MM.1S (cell line): ENCODE measurements around the gene CBFA2T2.
"Not testable (repeated sequence)": the region's sequence is repeated elsewhere in the genome, so short reads cannot be mapped to it uniquely, and the experiment has no call there.

Source experiments
- DNase-seq: peaks from one replicate; pipeline ENCODE4 v3.0.0-alpha.2; 2015
- H2AFZ ChIP-seq: fragments of 300-600 bp; sonication (generic); 2 replicates; pipeline ENCODE4 v1.6.0; 2016; ENCODE audit warnings: antibody characterized with exemption, low read length
- H3F3A ChIP-seq: fragments of 300-600 bp; sonication (generic); 2 replicates; pipeline ENCODE4 v1.6.1; 2016; ENCODE audit warnings: mild to moderate bottlenecking, antibody characterized with exemption, low read length, moderate library complexity, mixed read lengths; ENCODE audit not compliant: insufficient read depth
- H3K27ac ChIP-seq: fragments of 300-600 bp; sonication (generic); 2 replicates; pipeline ENCODE4 v1.5.1; 2016; ENCODE audit warnings: mild to moderate bottlenecking, low read length
- H3K27me3 ChIP-seq: fragments of 300-600 bp; sonication (generic); replicated peaks from 2 replicates; pipeline ENCODE4 v1.6.0; 2016; ENCODE audit warnings: low read length; ENCODE audit not compliant: insufficient read depth
- H3K36me3 ChIP-seq: fragments of 300-600 bp; sonication (generic); replicated peaks from 2 replicates; pipeline ENCODE4 v1.6.1; 2016; ENCODE audit warnings: mild to moderate bottlenecking, low read length, mixed read lengths; ENCODE audit not compliant: insufficient read depth
- H3K4me1 ChIP-seq: fragments of 300-600 bp; sonication (generic); 2 replicates; pipeline ENCODE4 v1.6.1; 2016; ENCODE audit warnings: low read length, mixed read lengths
- H3K4me2 ChIP-seq: fragments of 300-600 bp; sonication (generic); 2 replicates; pipeline ENCODE4 v1.6.0; 2016; ENCODE audit warnings: low read depth, low read length
- H3K4me3 ChIP-seq: fragments of 300-600 bp; sonication (generic); 2 replicates; pipeline ENCODE4 v1.5.1; 2016; ENCODE audit warnings: low read length, mixed read lengths
- H3K79me2 ChIP-seq: fragments of 300-600 bp; sonication (generic); 2 replicates; pipeline ENCODE4 v1.6.1; 2016; ENCODE audit warnings: mixed run types, low read length, mixed read lengths
- H3K9ac ChIP-seq: fragments of 300-600 bp; sonication (generic); 2 replicates; pipeline ENCODE4 v1.6.1; 2016; ENCODE audit warnings: low read length, mixed read lengths
- H3K9me2 ChIP-seq: fragments of 300-600 bp; sonication (generic); replicated peaks from 2 replicates; pipeline ENCODE4 v1.6.1; 2016; ENCODE audit warnings: mild to moderate bottlenecking, low read length, mixed read lengths; ENCODE audit not compliant: insufficient read depth
- H3K9me3 ChIP-seq: fragments of 300-600 bp; sonication (generic); replicated peaks from 2 replicates; pipeline ENCODE4 v1.6.1; 2016; ENCODE audit warnings: mild to moderate bottlenecking, low read length, mixed read lengths; ENCODE audit not compliant: insufficient read depth
- H4K20me1 ChIP-seq: fragments of 300-600 bp; sonication (generic); 2 replicates; pipeline ENCODE4 v1.6.1; 2016; ENCODE audit warnings: mild to moderate bottlenecking, low read length, moderate library complexity, mixed read lengths; ENCODE audit not compliant: insufficient read depth
- CTCF ChIP-seq: fragments of 300-600 bp; sonication (generic); IDR thresholded peaks from 2 replicates; pipeline ENCODE4 v1.5.1; 2016; ENCODE audit warnings: antibody characterized with exemption, low read length, mixed read lengths
- EZH2 ChIP-seq: fragments of 300-600 bp; sonication (generic); optimal IDR thresholded peaks from 2 replicates; pipeline ENCODE3; 2017; ENCODE audit warnings: low read depth, mild to moderate bottlenecking, antibody characterized with exemption, low read length, mixed read lengths
- EZH2phosphoT487 ChIP-seq: fragments of 300-600 bp; sonication (generic); IDR thresholded peaks from 2 replicates; pipeline ENCODE4 v1.6.1; 2018; ENCODE audit warnings: antibody characterized with exemption, low read length

The CBFA2T2 gene

GRCh38 chr20:33506576-33506975 lies 16.7 kb downstream of the CBFA2T2 start:
- no peaks in the 10 kb centered on the region for H3K4me1 ChIP-seq
- no peak overlapping the region for H2AFZ ChIP-seq
- H3K4me2 ChIP-seq = no peak overlapping the region
- no peaks in the 10 kb centered on the region for H3K36me3 ChIP-seq
- H3K9me3 ChIP-seq = no peaks in the 10 kb centered on the region
- H4K20me1 ChIP-seq = no peaks in the 10 kb centered on the region
- DNase-seq = no peak
- peaks cover 37% of the 10 kb centered on the region for H3K79me2 ChIP-seq
- H3K27ac ChIP-seq = no peak overlapping the region
- no peak for TF ChIP-seq EZH2phosphoT487
- TF ChIP-seq CTCF = no peak
- TF ChIP-seq EZH2 = no peak
- no peak overlapping the region for H3K4me3 ChIP-seq
- no peaks in the 10 kb centered on the region for H3K27me3 ChIP-seq
- no peaks in the 10 kb centered on the region for H3F3A ChIP-seq
- no peaks in the 10 kb centered on the region for H3K9me2 ChIP-seq
- no peak overlapping the region for H3K9ac ChIP-seq

GRCh38 chr20:33507461-33507860 lies 17.6 kb downstream of the CBFA2T2 start:
- H3K4me2 ChIP-seq = no peak overlapping the region
- no peaks in the 10 kb centered on the region for H4K20me1 ChIP-seq
- no peaks in the 10 kb centered on the region for H3K9me2 ChIP-seq
- H3K79me2 ChIP-seq = peaks cover 40% of the 10 kb centered on the region
- no peak overlapping the region for H3K9ac ChIP-seq
- H3K4me3 ChIP-seq = no peak overlapping the region
- H3K36me3 ChIP-seq = no peaks in the 10 kb centered on the region
- H3F3A ChIP-seq = no peaks in the 10 kb centered on the region
- no peaks in the 10 kb centered on the region for H3K4me1 ChIP-seq
- TF ChIP-seq EZH2phosphoT487 (no peak), EZH2 (no peak), CTCF (no peak)
- no peak for DNase-seq
- no peaks in the 10 kb centered on the region for H3K9me3 ChIP-seq
- no peaks in the 10 kb centered on the region for H3K27me3 ChIP-seq
- H3K27ac ChIP-seq = no peak overlapping the region
- no peak overlapping the region for H2AFZ ChIP-seq

- H3K27me3 ChIP-seq, H3K27ac ChIP-seq, H3K4me2 ChIP-seq, H3F3A ChIP-seq, H2AFZ ChIP-seq, DNase-seq, H3K4me3 ChIP-seq, H4K20me1 ChIP-seq, H3K9me3 ChIP-seq, H3K36me3 ChIP-seq, H3K9ac ChIP-seq, H3K4me1 ChIP-seq, H3K9me2 ChIP-seq: not testable (repeated sequence)
- H3K79me2 ChIP-seq = peaks cover 43% of the 10 kb centered on the region
Measured at GRCh38 chr20:33508015-33508414, 18.1 kb downstream of the CBFA2T2 start.

- not testable (repeated sequence) for H3K4me3 ChIP-seq, H3K4me1 ChIP-seq, H3K36me3 ChIP-seq, H3F3A ChIP-seq, H2AFZ ChIP-seq, DNase-seq, H3K9me2 ChIP-seq, H3K9ac ChIP-seq, H3K9me3 ChIP-seq, H4K20me1 ChIP-seq, H3K27me3 ChIP-seq, H3K4me2 ChIP-seq, H3K27ac ChIP-seq
- peaks cover 38% of the 10 kb centered on the region for H3K79me2 ChIP-seq
Measured at GRCh38 chr20:33509057-33509456, 19.2 kb downstream of the CBFA2T2 start.

- not testable (repeated sequence) for H3K27me3 ChIP-seq, H4K20me1 ChIP-seq, H3K4me3 ChIP-seq, H2AFZ ChIP-seq, H3K9me2 ChIP-seq, H3K9me3 ChIP-seq, H3K36me3 ChIP-seq, DNase-seq, H3K4me2 ChIP-seq, H3K9ac ChIP-seq, H3K4me1 ChIP-seq, H3K27ac ChIP-seq, H3F3A ChIP-seq
- peaks cover 41% of the 10 kb centered on the region for H3K79me2 ChIP-seq
Measured at GRCh38 chr20:33511876-33512275, 22.0 kb downstream of the CBFA2T2 start.
